GM23338 (cell line): ENCODE results near the gene SH3RF3. TPM values are rescaled to one million over a fixed set of nuclear protein-coding genes. Genes with fewer than 3 reads are reported as not detected.

Source experiments
- ATAC-seq: fragments of 200-7000 bp; cut with Tn5 transposase; 3 replicates; pipeline ENCODE4 v1.9.1; 2020
- DNase-seq: peaks from one replicate; pipeline ENCODE4 v3.0.0-alpha.2; 2015; ENCODE audit warnings: low spot score
- H2AFZ ChIP-seq: fragments of 200-600 bp; sonication (generic); 2 replicates; pipeline ENCODE4 v1.8.0; 2016; ENCODE audit warnings: antibody characterized with exemption, mild to moderate bottlenecking, moderate library complexity
- H3F3A ChIP-seq: fragments of 200-600 bp; sonication (generic); replicated peaks from 2 replicates; pipeline ENCODE4 v1.8.0; 2017; ENCODE audit warnings: antibody characterized with exemption, mixed run types, low read depth
- H3K27ac ChIP-seq: fragments of 200-600 bp; sonication (generic); 2 replicates; pipeline ENCODE4 v1.6.1; 2016; ENCODE audit warnings: low read depth
- H3K27me3 ChIP-seq: fragments of 200-600 bp; sonication (generic); 2 replicates; pipeline ENCODE4 v1.8.0; 2016; ENCODE audit warnings: mild to moderate bottlenecking, mixed run types, moderate library complexity; ENCODE audit not compliant: insufficient read depth
- H3K36me3 ChIP-seq: fragments of 200-600 bp; sonication (generic); 2 replicates; pipeline ENCODE4 v1.8.0; 2016; ENCODE audit warnings: mild to moderate bottlenecking; ENCODE audit not compliant: insufficient read depth
- H3K4me1 ChIP-seq: fragments of 200-600 bp; sonication (generic); 2 replicates; pipeline ENCODE4 v1.8.0; 2016; ENCODE audit warnings: mild to moderate bottlenecking, moderate library complexity; ENCODE audit not compliant: insufficient read depth
- H3K4me2 ChIP-seq: fragments of 200-600 bp; sonication (generic); 2 replicates; pipeline ENCODE4 v1.7.1; 2017; ENCODE audit warnings: mixed run types
- H3K4me3 ChIP-seq: fragments of 200-600 bp; sonication (generic); 2 replicates; pipeline ENCODE4 v1.6.1; 2016; ENCODE audit warnings: mixed run types
- H3K79me2 ChIP-seq: fragments of 200-600 bp; sonication (generic); replicated peaks from 2 replicates; pipeline ENCODE4 v1.8.0; 2017; ENCODE audit warnings: mild to moderate bottlenecking; ENCODE audit not compliant: insufficient read depth
- H3K9me2 ChIP-seq: fragments of 200-600 bp; sonication (generic); 2 replicates; pipeline ENCODE4 v1.8.0; 2017; ENCODE audit not compliant: insufficient read depth
- H4K20me1 ChIP-seq: fragments of 200-600 bp; sonication (generic); replicated peaks from 2 replicates; pipeline ENCODE4 v1.8.0; 2017; ENCODE audit warnings: mild to moderate bottlenecking; ENCODE audit not compliant: insufficient read depth
- H3K27ac Mint-ChIP-seq: 2 replicates; pipeline ENCODE4 v1.8.0; 2020; ENCODE audit warnings: inconsistent platforms, mild to moderate bottlenecking, moderate library complexity, mixed read lengths
- H3K27me3 Mint-ChIP-seq: 3 replicates; pipeline ENCODE4 v1.8.0; 2022; ENCODE audit warnings: low read depth, mild to moderate bottlenecking, moderate library complexity, mixed read lengths, inconsistent platforms; ENCODE audit not compliant: insufficient read depth, poor library complexity
- H3K36me3 Mint-ChIP-seq: 3 replicates; pipeline ENCODE4 v1.8.0; 2021; ENCODE audit warnings: low read depth, mild to moderate bottlenecking, inconsistent platforms, moderate library complexity, mixed read lengths
- H3K4me1 Mint-ChIP-seq: 3 replicates; pipeline ENCODE4 v1.8.0; 2020; ENCODE audit warnings: mild to moderate bottlenecking, inconsistent platforms, mixed read lengths
- H3K4me3 Mint-ChIP-seq: 3 replicates; pipeline ENCODE4 v1.8.0; 2021; ENCODE audit warnings: moderate library complexity, mild to moderate bottlenecking, inconsistent platforms, mixed read lengths
- H3K9me3 Mint-ChIP-seq: 3 replicates; pipeline ENCODE4 v1.8.0; 2020; ENCODE audit warnings: moderate library complexity, mild to moderate bottlenecking, inconsistent platforms, mixed read lengths
- ETS1 ChIP-seq: IDR thresholded peaks from 2 replicates; pipeline ENCODE4 v1.6.1; 2016; ENCODE audit warnings: antibody characterized with exemption
- EZH2 ChIP-seq: fragments of 200-600 bp; sonication (generic); IDR thresholded peaks from one replicate; pipeline ENCODE4 v1.8.0; 2017; ENCODE audit warnings: antibody characterized with exemption, mild to moderate bottlenecking, low read depth; ENCODE audit not compliant: unreplicated experiment
- EZH2phosphoT487 ChIP-seq: fragments of 200-600 bp; sonication (generic); IDR thresholded peaks from one replicate; pipeline ENCODE4 v1.8.1; 2018; ENCODE audit warnings: antibody characterized with exemption; ENCODE audit not compliant: unreplicated experiment
- JUNB ChIP-seq: IDR thresholded peaks from one replicate; pipeline ENCODE4 v1.6.1; 2016; ENCODE audit warnings: antibody characterized with exemption; ENCODE audit not compliant: unreplicated experiment
- NANOG ChIP-seq: IDR thresholded peaks from 2 replicates; pipeline ENCODE4 v1.6.1; 2016; ENCODE audit warnings: antibody characterized with exemption, borderline replicate concordance
- POLR2AphosphoS5 ChIP-seq: IDR thresholded peaks from 2 replicates; pipeline ENCODE4 v1.6.1; 2016; ENCODE audit warnings: antibody characterized with exemption, low read depth
- STAT1 ChIP-seq: IDR thresholded peaks from one replicate; pipeline ENCODE4 v1.6.1; 2016; ENCODE audit warnings: antibody characterized with exemption; ENCODE audit not compliant: unreplicated experiment
- ZNF114 ChIP-seq: fragments of 250-450 bp; sonication (Bioruptor Pico); IDR thresholded peaks from 2 replicates; pipeline ENCODE4 v1.5.0; 2020; ENCODE audit warnings: mild to moderate bottlenecking, moderate library complexity
- ZNF331 ChIP-seq: fragments of 250-450 bp; sonication (Bioruptor Pico); IDR thresholded peaks from 2 replicates; pipeline ENCODE4 v1.5.0; 2020; ENCODE audit warnings: low read depth, mild to moderate bottlenecking, moderate library complexity
- polyA plus RNA-seq: library from polyadenylated mRNA; unstranded; fragments of >200 nt; fragmentation: Nextera tagmentation; extraction: Ambion mirVana; gene quantifications from 2 replicates; pipeline ENCODE4 v1.2.1, GENCODE V29; 2016
- total RNA-seq: library from RNA; depleted of rRNA; stranded (reverse); fragments of >200 nt; shearing (Covaris generic); gene quantifications from 2 replicates; pipeline ENCODE4 v1.2.3, GENCODE V29; 2014
- TF ChIP-seq, protein P1 (sequence below): IDR thresholded peaks from one replicate; pipeline ENCODE4 v1.6.1; 2018; ENCODE audit warnings: antibody characterized with exemption; ENCODE audit not compliant: unreplicated experiment
- TF ChIP-seq, protein P2 (sequence below), 2 experiments: fragments of 200-600 bp in 1 of 2; sonication (generic) in 1 of 2; conservative IDR thresholded peaks; 2 replicates each; pipeline versions ENCODE4 v1.5.1 to v1.6.1; 2016 to 2017; ENCODE audit warnings: antibody characterized with exemption in 2 of 2, low read depth in 2 of 2, mild to moderate bottlenecking in 2 of 2, moderate library complexity in 1 of 2

The SH3RF3 gene
- total and polyA plus RNA-seq, 2 experiments from 2014 or later: 0.11 to 0.63 TPM

DNA sequence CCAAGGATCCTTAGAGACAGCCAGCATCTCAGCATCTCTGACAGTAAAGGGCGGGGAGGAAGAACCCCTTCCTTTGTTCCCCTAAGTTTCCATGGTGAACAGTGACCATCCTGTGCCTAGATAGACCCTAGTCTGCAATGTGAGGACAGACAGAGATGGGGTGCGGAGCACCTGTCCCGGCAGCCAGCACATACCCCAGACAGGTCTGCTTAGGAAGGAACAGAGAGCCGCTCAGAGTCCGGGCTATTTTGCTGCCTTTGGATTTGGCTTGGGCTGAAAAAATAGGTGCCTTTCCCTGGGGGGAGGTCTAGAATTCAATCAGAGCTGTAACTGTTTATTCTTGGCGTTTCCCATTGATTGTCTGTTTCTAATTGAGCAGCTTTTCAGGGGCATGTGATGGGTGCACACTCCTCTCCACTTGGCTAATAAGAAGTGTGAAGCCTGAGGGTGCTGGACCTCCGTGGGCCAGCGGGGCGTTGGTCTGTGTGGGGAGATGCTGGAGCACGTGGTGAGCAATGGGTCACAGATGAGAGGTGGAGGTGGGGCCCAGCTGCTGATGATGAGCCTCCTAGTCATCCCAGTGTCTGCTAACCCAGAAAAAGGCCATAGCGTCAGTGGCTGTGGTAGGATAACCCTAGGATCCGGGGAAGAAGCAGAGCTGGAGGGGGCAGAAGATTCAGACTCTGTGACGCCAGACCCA is 247.9 kb downstream of the SH3RF3 start (continued):
- TF ChIP-seq, protein P1, sequence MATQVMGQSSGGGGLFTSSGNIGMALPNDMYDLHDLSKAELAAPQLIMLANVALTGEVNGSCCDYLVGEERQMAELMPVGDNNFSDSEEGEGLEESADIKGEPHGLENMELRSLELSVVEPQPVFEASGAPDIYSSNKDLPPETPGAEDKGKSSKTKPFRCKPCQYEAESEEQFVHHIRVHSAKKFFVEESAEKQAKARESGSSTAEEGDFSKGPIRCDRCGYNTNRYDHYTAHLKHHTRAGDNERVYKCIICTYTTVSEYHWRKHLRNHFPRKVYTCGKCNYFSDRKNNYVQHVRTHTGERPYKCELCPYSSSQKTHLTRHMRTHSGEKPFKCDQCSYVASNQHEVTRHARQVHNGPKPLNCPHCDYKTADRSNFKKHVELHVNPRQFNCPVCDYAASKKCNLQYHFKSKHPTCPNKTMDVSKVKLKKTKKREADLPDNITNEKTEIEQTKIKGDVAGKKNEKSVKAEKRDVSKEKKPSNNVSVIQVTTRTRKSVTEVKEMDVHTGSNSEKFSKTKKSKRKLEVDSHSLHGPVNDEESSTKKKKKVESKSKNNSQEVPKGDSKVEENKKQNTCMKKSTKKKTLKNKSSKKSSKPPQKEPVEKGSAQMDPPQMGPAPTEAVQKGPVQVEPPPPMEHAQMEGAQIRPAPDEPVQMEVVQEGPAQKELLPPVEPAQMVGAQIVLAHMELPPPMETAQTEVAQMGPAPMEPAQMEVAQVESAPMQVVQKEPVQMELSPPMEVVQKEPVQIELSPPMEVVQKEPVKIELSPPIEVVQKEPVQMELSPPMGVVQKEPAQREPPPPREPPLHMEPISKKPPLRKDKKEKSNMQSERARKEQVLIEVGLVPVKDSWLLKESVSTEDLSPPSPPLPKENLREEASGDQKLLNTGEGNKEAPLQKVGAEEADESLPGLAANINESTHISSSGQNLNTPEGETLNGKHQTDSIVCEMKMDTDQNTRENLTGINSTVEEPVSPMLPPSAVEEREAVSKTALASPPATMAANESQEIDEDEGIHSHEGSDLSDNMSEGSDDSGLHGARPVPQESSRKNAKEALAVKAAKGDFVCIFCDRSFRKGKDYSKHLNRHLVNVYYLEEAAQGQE: no peak
- no peak for TF ChIP-seq ZNF331 (CRISPR knock-in tag)

DNA sequence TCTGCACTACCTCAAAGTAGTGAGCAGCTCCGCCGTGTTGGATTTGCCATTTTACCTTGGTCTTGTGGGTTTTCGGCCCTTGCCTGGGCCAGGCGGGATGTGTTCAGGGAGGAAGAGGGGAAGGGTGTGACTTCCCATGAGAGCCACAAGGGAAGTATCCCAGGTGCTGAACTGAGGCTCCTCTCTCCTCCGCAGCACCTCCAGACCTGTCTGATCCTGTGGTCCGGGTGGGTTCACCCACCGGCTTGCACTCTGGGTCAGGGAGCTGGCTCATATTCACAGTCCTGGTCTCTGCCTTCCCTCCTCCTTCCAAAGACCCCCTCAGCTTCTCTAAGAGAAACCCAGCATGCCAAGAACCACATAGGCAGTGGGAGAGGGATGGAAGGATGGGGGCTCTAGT is 249.0 kb downstream of the SH3RF3 start:
- no peaks in the 10 kb centered on the region for H3K36me3 ChIP-seq
- no peaks in the 10 kb centered on the region for H3K79me2 ChIP-seq
- H3F3A ChIP-seq: no peaks in the 10 kb centered on the region
- Mint-ChIP-seq H3K27ac (no peak overlapping the region), H3K36me3 (no peaks in the 10 kb centered on the region), H3K4me3 (no peak overlapping the region), H3K27me3 (peaks cover 7% of the 10 kb centered on the region), H3K4me1 (peaks cover 7% of the 10 kb centered on the region), H3K9me3 (no peaks in the 10 kb centered on the region)
- no peak for TF ChIP-seq STAT1
- H2AFZ ChIP-seq: no peak overlapping the region
- DNase-seq (no peak), ATAC-seq (peak; percentile 21; the same call in 2 of the 3 replicates)
- no peaks in the 10 kb centered on the region for H3K9me2 ChIP-seq
- H3K4me1 ChIP-seq: peaks cover 7% of the 10 kb centered on the region
- no peaks in the 10 kb centered on the region for H4K20me1 ChIP-seq
- H3K4me2 ChIP-seq: no peak overlapping the region
- H3K27me3 ChIP-seq: no peaks in the 10 kb centered on the region
- no peak overlapping the region for H3K27ac ChIP-seq
- H3K4me3 ChIP-seq: no peak overlapping the region

DNA sequence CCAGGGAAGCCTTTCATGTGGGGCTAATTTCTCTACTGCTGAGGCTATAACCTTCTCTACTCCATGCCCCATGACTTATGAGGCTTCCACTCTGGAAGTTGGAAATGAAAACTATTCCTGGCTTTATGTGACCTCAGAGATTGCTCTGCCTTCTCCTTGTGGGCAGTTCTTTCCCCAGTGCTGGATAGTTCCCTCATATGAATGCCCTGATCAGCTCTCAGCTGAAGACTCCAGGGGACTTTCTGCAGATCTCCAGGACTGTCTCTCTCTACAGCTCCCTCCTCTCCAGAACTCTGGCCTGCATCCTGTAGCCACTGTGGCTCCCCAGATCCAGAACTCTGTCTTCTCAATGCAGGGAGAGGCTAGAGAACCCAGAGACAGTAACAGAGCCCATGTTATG is 249.7 kb downstream of the SH3RF3 start:
- Histone ChIP-seq H3K27ac (no peak overlapping the region), H3F3A (no peaks in the 10 kb centered on the region), H4K20me1 (no peaks in the 10 kb centered on the region), H3K4me3 (no peak overlapping the region), H3K36me3 (no peaks in the 10 kb centered on the region), H3K79me2 (no peaks in the 10 kb centered on the region), H3K27me3 (no peaks in the 10 kb centered on the region), H3K9me2 (no peaks in the 10 kb centered on the region), H3K4me2 (no peak overlapping the region), H3K4me1 (peaks cover 10% of the 10 kb centered on the region), H2AFZ (no peak overlapping the region)
- peaks cover 7% of the 10 kb centered on the region for H3K27me3 Mint-ChIP-seq
- no peaks in the 10 kb centered on the region for H3K9me3 Mint-ChIP-seq
- no peak overlapping the region for H3K4me3 Mint-ChIP-seq
- no peak overlapping the region for H3K27ac Mint-ChIP-seq
- H3K4me1 Mint-ChIP-seq: peaks cover 14% of the 10 kb centered on the region; the same call in 2 of the 3 replicates
- no peaks in the 10 kb centered on the region for H3K36me3 Mint-ChIP-seq
- ATAC-seq (no peak), DNase-seq (no peak)
- TF ChIP-seq NANOG: no peak
- TF ChIP-seq ZNF114 (CRISPR knock-in tag): no peak
- TF ChIP-seq EZH2: no peak
- no peak for TF ChIP-seq ETS1
- no peak for TF ChIP-seq JUNB
- TF ChIP-seq, protein P2, sequence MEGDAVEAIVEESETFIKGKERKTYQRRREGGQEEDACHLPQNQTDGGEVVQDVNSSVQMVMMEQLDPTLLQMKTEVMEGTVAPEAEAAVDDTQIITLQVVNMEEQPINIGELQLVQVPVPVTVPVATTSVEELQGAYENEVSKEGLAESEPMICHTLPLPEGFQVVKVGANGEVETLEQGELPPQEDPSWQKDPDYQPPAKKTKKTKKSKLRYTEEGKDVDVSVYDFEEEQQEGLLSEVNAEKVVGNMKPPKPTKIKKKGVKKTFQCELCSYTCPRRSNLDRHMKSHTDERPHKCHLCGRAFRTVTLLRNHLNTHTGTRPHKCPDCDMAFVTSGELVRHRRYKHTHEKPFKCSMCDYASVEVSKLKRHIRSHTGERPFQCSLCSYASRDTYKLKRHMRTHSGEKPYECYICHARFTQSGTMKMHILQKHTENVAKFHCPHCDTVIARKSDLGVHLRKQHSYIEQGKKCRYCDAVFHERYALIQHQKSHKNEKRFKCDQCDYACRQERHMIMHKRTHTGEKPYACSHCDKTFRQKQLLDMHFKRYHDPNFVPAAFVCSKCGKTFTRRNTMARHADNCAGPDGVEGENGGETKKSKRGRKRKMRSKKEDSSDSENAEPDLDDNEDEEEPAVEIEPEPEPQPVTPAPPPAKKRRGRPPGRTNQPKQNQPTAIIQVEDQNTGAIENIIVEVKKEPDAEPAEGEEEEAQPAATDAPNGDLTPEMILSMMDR (conservative IDR thresholded peaks at IDR 0.05; ENCODE audit: low read depth in 2 of 2): no peak
- TF ChIP-seq EZH2phosphoT487: no peak
- TF ChIP-seq, protein P1: no peak
- no peak for TF ChIP-seq STAT1
- no peak for TF ChIP-seq POLR2AphosphoS5
